COLO668 (cell line): ENCODE data around the gene SCN4A.
"Not testable (repeated sequence)": the region's sequence is repeated elsewhere in the genome, so short reads cannot be mapped to it uniquely, and the experiment has no call there.

Experiments
- DNase-seq: peaks from one replicate; lab custom pipeline; 2025; ENCODE audit not compliant: unreplicated experiment; lab: John Stamatoyannopoulos, UW

The SCN4A gene

DNA sequence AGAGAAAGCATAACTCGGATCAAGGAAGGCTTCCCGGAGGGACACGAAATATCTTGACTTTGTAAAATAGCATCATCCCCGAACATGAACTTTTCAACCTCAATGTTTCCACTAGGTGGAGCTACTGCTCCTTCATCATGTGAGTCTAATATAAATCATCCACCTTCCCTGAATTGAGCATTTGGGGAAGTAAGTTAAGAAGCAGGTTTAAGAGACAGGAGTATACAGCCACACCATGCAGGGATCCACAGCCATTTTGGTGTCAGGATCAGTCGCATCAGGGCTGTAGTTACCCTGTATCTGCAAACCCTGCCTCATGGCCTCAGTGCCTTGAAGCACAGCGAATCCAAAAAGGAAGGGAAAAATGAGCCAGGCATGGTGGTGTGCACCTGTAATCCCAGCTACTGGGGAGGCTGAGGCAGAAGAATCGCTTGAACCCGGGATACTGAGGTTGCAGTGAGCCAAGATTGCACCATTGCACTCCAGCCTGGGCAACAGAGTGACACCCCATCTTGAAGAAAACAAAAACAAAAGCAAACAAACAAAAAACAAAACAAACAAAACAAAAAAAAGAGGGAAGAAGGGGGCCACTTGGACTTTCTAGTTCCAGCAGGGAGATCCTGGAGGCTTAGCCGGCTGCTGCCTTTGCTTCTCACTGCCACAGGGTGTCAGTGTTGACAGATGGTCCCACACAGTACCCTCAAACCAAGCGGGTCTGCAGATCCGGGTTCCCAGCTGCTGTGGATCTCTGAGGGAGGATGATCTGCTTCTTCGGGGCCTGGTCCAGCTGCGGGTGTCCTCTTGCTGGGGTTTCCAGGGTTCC is 83.5 kb downstream of the SCN4A start:
- DNase-seq, result not testable (repeated sequence)
